ENCODE results near the gene MYO1B. TPM values are rescaled to one million over a fixed set of nuclear protein-coding genes. Genes with fewer than 3 reads are reported as not detected.

Gene MYO1B
- total RNA-seq, 2 donors from 2014 or later: 75.0 to 78.2 TPM

- H3K4me1 ChIP-seq: no peaks in the 10 kb centered on the region
- intact Hi-C loops (cut with DNase I): no loop called here
- TF ChIP-seq, protein P1, sequence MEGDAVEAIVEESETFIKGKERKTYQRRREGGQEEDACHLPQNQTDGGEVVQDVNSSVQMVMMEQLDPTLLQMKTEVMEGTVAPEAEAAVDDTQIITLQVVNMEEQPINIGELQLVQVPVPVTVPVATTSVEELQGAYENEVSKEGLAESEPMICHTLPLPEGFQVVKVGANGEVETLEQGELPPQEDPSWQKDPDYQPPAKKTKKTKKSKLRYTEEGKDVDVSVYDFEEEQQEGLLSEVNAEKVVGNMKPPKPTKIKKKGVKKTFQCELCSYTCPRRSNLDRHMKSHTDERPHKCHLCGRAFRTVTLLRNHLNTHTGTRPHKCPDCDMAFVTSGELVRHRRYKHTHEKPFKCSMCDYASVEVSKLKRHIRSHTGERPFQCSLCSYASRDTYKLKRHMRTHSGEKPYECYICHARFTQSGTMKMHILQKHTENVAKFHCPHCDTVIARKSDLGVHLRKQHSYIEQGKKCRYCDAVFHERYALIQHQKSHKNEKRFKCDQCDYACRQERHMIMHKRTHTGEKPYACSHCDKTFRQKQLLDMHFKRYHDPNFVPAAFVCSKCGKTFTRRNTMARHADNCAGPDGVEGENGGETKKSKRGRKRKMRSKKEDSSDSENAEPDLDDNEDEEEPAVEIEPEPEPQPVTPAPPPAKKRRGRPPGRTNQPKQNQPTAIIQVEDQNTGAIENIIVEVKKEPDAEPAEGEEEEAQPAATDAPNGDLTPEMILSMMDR (IDR thresholded peaks at IDR 0.05): no peak
These were observed 159.4 kb downstream of the MYO1B start for GRCh38 chr2:191404568-191404991.

GRCh38 chr2:191405546-191405945 lies 160.3 kb downstream of the MYO1B start:
- intact Hi-C loops (cut with DNase I): no loop called here
- H3K9me3 ChIP-seq: no peaks in the 10 kb centered on the region
- no peak overlapping the region for H3K27ac ChIP-seq
- no peak overlapping the region for H3K4me3 ChIP-seq
- no peaks in the 10 kb centered on the region for H3K4me1 ChIP-seq
- H3K27me3 ChIP-seq: no peaks in the 10 kb centered on the region
- no peak overlapping the region for H3K9ac ChIP-seq (ENCODE audit: low read depth in 2 of 2, low read length in 2 of 2)
- no peak for DNase-seq
- H3K36me3 ChIP-seq: no peaks in the 10 kb centered on the region
- TF ChIP-seq, protein P1 (IDR thresholded peaks at IDR 0.05): no peak

More at GRCh38 chr2:191404568-191404991, 159.4 kb downstream of the MYO1B start:
- Histone ChIP-seq H3K27ac (no peak overlapping the region), H3K4me3 (no peak overlapping the region), H3K27me3 (no peaks in the 10 kb centered on the region), H3K36me3 (no peaks in the 10 kb centered on the region), H3K9me3 (no peaks in the 10 kb centered on the region), H3K9ac (ENCODE audit: low read depth in 2 of 2, low read length in 2 of 2) (no peak overlapping the region)
- DNase-seq: no peak

DNA sequence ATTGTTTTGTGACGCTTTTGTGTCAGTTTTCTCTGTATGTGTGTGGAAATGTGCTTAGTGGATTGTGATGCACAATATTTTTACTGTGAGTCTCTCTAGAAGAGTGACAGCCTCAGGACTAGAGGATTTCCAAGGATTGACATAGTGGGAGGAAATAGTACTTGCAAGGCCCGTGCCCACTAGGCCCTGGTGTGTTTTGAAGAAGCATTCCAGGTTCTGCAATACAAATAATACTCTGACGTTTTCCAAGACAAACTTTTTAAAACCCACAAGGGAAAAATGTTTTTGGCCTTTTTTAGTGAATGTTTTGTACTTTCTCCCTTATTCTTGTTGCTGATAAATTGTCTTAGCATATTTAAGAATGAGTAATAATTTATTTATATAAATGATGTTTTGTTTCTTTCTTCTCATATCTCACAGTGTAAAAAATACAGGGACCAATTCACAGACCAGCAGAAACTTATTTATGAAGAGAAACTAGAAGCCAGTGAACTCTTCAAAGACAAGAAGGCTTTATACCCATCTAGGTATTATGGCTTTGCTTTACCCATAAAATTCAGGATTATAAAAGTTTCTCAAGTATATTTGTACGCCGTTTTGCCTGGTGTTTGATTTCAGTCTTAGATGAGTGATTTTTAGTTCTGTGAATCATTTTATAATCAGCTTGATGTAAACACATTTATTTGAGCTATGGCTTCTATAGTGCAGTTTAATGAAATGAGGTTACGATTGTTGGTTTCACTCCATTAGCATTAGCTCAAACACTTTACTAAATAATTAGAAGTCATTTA lies 165.6 kb downstream of the MYO1B start:
- Histone ChIP-seq H3K4me3 (no peak overlapping the region), H3K27me3 (no peaks in the 10 kb centered on the region), H3K9me3 (no peaks in the 10 kb centered on the region), H3K9ac (ENCODE audit: low read depth in 2 of 2, low read length in 2 of 2) (no peak overlapping the region), H3K4me1 (no peaks in the 10 kb centered on the region), H3K27ac (peak overlapping the region; percentile 28), H3K36me3 (no peaks in the 10 kb centered on the region)
- TF ChIP-seq, protein P1 (IDR thresholded peaks at IDR 0.05): no peak
- intact Hi-C loops (cut with DNase I): no loop called here
- no peak for DNase-seq

DNA sequence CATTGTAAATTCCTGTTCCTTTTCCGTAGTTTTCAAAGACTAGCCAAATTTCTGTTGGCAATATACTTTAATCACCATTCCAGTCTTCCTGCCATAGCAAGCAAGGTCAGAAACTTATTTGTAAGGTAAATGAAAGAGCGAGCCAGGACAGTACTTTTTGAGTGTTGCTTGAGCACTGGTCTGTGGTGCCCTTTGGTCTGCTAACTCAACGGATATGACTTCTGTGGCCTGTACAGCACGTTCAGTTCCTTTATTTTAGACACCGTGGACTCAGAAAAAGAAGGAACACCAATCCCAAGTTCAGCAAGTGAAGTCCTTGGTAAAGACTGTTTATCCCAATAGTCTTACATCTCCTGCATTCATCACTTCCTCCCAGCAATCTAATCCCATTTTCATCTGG lies 166.3 kb downstream of the MYO1B start:
- H3K36me3 ChIP-seq: no peaks in the 10 kb centered on the region
- peak overlapping the region; percentile 28 for H3K27ac ChIP-seq
- intact Hi-C loops (cut with DNase I): no loop called here
- no peaks in the 10 kb centered on the region for H3K4me1 ChIP-seq
- no peaks in the 10 kb centered on the region for H3K27me3 ChIP-seq
- no peaks in the 10 kb centered on the region for H3K9me3 ChIP-seq
- no peak for DNase-seq
- TF ChIP-seq, protein P1 (IDR thresholded peaks at IDR 0.05): no peak
- H3K4me3 ChIP-seq: no peak overlapping the region
- no peak overlapping the region for H3K9ac ChIP-seq (ENCODE audit: low read depth in 2 of 2, low read length in 2 of 2)

GRCh38 chr2:191412353-191412752 lies 167.1 kb downstream of the MYO1B start:
- H3K27ac ChIP-seq: no peak overlapping the region

More at GRCh38 chr2:191412353-191412752, 167.1 kb downstream of the MYO1B start:
- intact Hi-C loops (cut with DNase I): no loop called here
- Histone ChIP-seq H3K9ac (ENCODE audit: low read depth in 2 of 2, low read length in 2 of 2) (no peak overlapping the region), H3K9me3 (no peaks in the 10 kb centered on the region), H3K4me3 (no peak overlapping the region), H3K4me1 (no peaks in the 10 kb centered on the region), H3K36me3 (no peaks in the 10 kb centered on the region), H3K27me3 (no peaks in the 10 kb centered on the region)
- DNase-seq: no peak
- TF ChIP-seq, protein P1 (IDR thresholded peaks at IDR 0.05): no peak
